Measurements from ENCODE around the gene TRABD. TPM values are rescaled to one million over a fixed set of nuclear protein-coding genes. Genes with fewer than 3 reads are reported as not detected.

The TRABD gene
- total RNA-seq, 4 donors from 2014 or later, result 10.8 to 30.5 (median 17.8) TPM

- no peak for TF ChIP-seq CTCF (IDR thresholded peaks at IDR 0.05; ENCODE audit: low read depth)
Observed at GRCh38 chr22:50244420-50245213, 58.9 kb downstream of the TRABD start, which contains the start of gene TUBGCP6. TSS of gene TUBGCP6 (minus strand) at chr22:50245023. CDS start at chr22:50244459, 564 bp downstream.

GRCh38 chr22:50245214-50246072 lies 59.7 kb downstream of the TRABD start:
- TF ChIP-seq CTCF (IDR thresholded peaks at IDR 0.05; ENCODE audit: low read depth), result no peak

GRCh38 chr22:50246242-50247175 lies 60.8 kb downstream of the TRABD start:
- TF ChIP-seq CTCF (IDR thresholded peaks at IDR 0.05; ENCODE audit: low read depth), result no peak

- TF ChIP-seq CTCF (IDR thresholded peaks at IDR 0.05; ENCODE audit: low read depth), result no peak
Observed at GRCh38 chr22:50247748-50248147, 62.0 kb downstream of the TRABD start.

- no peak for TF ChIP-seq CTCF (IDR thresholded peaks at IDR 0.05; ENCODE audit: low read depth)
Observed at GRCh38 chr22:50248196-50249081, 62.7 kb downstream of the TRABD start.

Other genes starting within 250 kb of the TRABD start
- gene PIM3, start 225.1 kb upstream of the TRABD start, total RNA-seq, result 100 to 1,000 TPM in 1 of 4 donors, 10 to 100 TPM in 3; 25.8 to 174 (median 59.0) TPM
- gene IL17REL, start 173.1 kb upstream of the TRABD start, total RNA-seq, result not detected
- not detected for gene TTLL8, start 127.6 kb upstream of the TRABD start, total RNA-seq
- 1 to 10 TPM in 1 of 4 donors, under 1 TPM in 1, not detected in 2; 0.22 to 1.1 TPM for gene MLC1, start 100.5 kb upstream of the TRABD start, total RNA-seq
- 1 to 10 TPM in 2 of 4 donors, under 1 TPM in 1, not detected in 1; 0.17 to 1.3 (median 1.1) TPM for gene MOV10L1, start 95.9 kb upstream of the TRABD start, total RNA-seq
- under 1 TPM in 1 of 4 donors, not detected in 3; 0.44 TPM for gene PANX2, start 15.2 kb upstream of the TRABD start, total RNA-seq
- gene SELENOO, start 15.1 kb downstream of the TRABD start, total RNA-seq, result 10 to 100 TPM; 13.2 to 36.5 (median 18.9) TPM
- 10 to 100 TPM; 21.1 to 60.3 (median 25.6) TPM for gene TUBGCP6, start 59.1 kb downstream of the TRABD start, total RNA-seq
- gene HDAC10, start 65.4 kb downstream of the TRABD start, total RNA-seq, result 10 to 100 TPM; 10.4 to 55.0 (median 22.7) TPM
- gene MAPK12, start 75.8 kb downstream of the TRABD start, total RNA-seq, result 10 to 100 TPM in 1 of 4 donors, 1 to 10 TPM in 3; 3.6 to 17.7 (median 5.4) TPM
- gene MAPK11, start 84.5 kb downstream of the TRABD start, total RNA-seq, result 10 to 100 TPM in 2 of 4 donors, 1 to 10 TPM in 2; 6.2 to 53.5 (median 13.1) TPM
- 100 to 1,000 TPM in 2 of 4 donors, 10 to 100 TPM in 2; 59.2 to 128 (median 97.0) TPM for gene PLXNB2, start 121.7 kb downstream of the TRABD start, total RNA-seq
- 1 to 10 TPM; 1.5 to 4.0 (median 1.9) TPM for gene DENND6B, start 141.1 kb downstream of the TRABD start, total RNA-seq
- gene PPP6R2, start 157.4 kb downstream of the TRABD start, total RNA-seq, result 10 to 100 TPM; 23.8 to 86.3 (median 37.0) TPM

Measured in subcutaneous adipose tissue (tissue), 4 donors.